ENCODE results near the gene DOC2B.

DNA sequence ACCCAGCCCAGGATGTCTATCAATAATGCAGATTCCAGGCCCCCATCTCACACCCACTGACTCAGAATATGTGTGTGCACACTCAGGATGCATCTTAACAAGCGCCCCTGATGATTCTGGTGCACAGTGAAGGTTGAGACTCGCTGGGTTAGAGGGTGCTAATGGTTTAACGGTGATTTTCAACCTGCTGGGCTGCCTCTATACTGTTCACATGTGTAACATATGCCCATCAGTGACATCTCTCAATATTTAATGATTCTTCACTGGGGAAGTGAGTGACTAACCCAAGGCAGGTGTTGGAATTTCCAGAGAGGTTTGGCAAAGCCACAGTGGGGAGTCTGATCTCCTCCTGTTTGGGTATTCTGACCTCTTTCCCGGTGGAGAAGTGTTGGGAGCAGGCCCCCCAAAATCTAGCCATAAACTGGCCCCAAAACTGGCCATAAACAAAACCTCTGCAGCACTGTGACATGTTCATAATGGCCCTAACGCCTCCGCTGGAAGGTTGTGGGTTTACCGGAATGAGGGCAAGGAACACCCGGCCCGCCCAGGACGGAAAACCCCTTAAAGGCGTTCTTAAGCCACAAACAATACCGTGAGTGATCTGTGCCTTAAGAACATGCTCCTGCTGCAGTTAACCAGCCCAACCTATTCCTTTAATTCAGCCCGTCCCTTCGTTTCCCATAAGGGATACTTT is 4.1 kb upstream of the DOC2B start:
- no peak for TF ChIP-seq EZH2 (IDR thresholded peaks at IDR 0.05; ENCODE audit: low read length)
- TF ChIP-seq, protein P1, sequence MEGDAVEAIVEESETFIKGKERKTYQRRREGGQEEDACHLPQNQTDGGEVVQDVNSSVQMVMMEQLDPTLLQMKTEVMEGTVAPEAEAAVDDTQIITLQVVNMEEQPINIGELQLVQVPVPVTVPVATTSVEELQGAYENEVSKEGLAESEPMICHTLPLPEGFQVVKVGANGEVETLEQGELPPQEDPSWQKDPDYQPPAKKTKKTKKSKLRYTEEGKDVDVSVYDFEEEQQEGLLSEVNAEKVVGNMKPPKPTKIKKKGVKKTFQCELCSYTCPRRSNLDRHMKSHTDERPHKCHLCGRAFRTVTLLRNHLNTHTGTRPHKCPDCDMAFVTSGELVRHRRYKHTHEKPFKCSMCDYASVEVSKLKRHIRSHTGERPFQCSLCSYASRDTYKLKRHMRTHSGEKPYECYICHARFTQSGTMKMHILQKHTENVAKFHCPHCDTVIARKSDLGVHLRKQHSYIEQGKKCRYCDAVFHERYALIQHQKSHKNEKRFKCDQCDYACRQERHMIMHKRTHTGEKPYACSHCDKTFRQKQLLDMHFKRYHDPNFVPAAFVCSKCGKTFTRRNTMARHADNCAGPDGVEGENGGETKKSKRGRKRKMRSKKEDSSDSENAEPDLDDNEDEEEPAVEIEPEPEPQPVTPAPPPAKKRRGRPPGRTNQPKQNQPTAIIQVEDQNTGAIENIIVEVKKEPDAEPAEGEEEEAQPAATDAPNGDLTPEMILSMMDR (optimal IDR thresholded peaks at IDR 0.05 in 1 of 3, IDR thresholded peaks at IDR 0.05 in 1 of 3, conservative IDR thresholded peaks at IDR 0.05 in 1 of 3; ENCODE audit: extremely low read depth in 1 of 3, insufficient read depth in 2 of 3, low read length in 3 of 3): no peak
